AML-193 (cell line): Measurements from ENCODE around the gene RORB.
A peak's percentile ranks its signal among the peaks of the same experiment; 100 is the strongest.
"Not testable (repeated sequence)": the region's sequence is repeated elsewhere in the genome, so short reads cannot be mapped to it uniquely, and the experiment has no call there.

Experiments used
- DNase-seq, 2 experiments: peaks; one replicate each; lab custom pipeline; 2025; lab: John Stamatoyannopoulos, UW

RORB gene

DNA sequence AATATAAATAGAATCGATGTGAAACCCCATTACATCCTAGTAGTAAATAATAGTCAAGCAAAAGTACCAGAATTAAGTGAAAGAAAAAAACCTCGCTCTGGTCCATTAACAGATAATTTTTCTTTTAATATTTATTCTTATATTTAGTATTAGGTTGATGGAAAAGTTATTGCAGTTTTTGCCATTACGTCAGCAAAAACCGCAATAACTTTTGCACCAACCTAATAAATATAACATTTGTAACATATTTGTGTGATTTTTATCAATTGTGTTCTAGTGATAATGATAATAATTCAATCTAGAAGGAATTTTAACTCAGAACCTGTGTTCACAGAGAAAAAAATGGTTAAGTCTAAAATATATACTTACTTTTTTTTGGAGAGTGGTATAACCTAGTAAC is 16.1 kb downstream of the RORB start:
- DNase-seq: no peak

DNA sequence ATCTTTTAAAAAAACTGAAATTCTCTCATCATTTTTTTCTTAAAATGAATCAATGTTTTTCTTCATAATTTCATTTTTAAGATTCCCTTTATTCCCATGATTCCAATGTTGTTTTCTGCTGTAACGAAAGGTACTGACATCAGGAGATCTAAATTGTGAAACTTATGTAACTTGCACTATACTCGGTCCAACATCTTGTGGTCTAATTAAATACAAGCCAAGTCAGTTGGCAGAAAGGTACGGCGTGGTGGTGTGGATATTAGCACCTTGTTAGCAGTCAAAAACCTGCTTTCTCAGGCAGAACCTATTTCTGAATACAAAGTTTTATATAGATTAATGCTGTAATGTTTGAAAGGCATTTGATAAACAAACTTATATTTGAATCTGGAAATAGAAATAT is 20.1 kb downstream of the RORB start:
- DNase-seq: no peak

DNA sequence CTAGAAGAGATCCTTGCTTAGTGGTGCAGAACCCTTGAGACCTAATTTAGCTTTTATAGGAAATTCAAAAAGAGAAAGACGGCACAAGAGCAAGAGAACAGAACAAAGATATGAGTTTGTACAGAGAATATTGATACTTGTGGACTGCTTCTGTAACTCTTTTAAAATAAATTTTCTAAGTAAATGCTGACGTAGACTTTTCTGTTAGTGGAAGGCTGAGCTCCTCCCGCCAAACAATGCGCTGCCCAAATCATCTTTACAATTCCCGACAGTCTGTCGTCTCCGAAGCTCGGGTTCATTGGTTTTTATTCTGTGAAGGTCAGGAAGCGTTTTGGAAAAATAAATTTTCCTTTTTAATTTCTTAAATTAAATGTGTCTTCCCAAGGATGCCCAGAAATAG is 22.3 kb downstream of the RORB start:
- DNase-seq: no peak

DNA sequence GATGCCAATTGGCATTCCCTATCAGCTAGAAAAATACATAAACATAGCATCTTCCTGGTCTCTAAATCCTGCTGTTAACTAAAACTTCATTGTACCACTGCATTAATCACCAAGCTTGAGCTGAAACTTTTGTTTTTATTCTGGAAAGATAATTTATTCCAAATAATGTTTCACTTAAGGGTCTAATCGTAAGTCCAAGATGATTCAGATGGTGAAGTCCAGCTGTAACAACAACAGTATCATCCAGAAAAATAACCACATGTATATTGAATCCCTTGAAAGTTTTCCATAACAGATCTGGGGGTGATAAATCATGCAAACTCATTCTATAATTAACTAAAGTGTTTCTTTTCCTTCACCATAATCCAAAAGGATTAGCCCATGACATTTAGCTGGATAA is 23.9 kb downstream of the RORB start:
- DNase-seq: no peak

DNA sequence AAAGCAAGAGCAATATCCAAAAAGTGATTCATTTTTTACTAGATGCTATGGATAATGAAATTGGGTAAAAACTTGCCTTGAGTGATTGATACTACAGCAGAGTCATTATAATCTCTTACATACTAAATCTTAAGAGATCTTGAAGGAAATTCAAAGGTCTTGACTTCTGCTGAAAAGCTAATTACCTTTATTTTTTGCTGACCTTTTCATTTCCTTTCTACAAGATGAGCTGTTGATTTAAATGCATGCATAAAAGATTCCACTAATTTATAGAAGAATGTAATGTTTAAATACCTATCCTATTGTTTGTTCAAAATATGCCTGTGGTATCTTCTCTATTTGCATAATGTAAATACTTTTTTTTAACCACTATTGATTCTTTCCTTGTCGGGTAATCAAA is 27.2 kb downstream of the RORB start:
- DNase-seq: no peak

DNA sequence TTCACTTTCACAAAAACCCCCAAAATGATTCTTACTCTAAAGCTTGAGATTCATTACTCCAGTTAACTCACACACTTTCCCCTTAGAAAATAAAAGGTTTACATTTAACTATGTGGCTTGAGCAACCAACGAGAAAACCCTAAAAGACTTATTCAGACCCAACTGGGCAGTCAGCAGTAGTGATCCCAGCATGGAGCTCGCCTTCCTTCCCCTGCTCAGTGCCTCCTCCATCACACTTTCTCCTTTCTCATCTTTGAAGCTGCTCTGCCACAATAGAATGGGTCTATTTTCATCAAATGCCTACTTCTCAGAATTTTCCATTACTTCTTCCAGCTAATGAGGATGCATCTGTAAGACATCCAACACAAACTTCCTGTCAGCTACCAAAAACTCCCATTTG is 29.1 kb downstream of the RORB start:
- DNase-seq: no peak

DNA sequence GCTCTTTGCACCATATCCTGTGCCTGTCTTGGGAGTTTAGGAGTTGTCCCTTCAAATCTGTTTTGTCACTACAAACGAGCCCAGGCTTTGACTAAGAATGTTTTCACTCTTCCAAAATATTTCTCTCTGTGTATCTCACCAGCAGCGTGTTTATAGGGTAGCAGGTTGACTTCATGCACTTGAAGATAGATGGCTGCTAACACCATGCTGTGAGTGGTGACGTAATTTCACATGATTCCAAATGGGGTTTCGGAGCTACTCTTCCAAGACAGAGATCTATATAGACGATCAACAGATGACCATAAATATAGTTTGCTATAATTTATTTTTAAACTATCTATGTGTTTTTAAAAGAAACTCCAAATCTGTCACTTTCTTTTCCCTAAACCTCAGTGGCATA is 30.6 kb downstream of the RORB start:
- DNase-seq: no peak

DNA sequence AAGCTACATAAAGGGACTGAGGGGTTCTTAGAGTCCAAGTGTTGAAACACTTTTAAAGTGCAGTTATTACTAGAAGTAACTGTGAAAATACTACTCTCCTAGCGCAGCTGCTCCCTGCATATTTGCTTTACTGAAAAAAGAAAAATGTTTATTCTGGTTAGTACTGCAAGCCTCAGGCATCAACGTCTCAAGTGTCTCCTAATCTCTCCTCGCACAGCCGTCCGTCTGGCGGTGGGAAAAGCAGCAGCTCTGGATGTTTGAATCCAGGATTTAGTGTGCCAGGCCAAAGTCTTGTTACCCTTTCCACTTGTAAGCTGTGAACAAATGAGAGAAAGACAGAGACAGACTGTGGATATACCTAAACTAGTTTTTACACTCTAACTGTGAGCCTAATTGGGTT is 31.1 kb downstream of the RORB start:
- DNase-seq: no peak

DNA sequence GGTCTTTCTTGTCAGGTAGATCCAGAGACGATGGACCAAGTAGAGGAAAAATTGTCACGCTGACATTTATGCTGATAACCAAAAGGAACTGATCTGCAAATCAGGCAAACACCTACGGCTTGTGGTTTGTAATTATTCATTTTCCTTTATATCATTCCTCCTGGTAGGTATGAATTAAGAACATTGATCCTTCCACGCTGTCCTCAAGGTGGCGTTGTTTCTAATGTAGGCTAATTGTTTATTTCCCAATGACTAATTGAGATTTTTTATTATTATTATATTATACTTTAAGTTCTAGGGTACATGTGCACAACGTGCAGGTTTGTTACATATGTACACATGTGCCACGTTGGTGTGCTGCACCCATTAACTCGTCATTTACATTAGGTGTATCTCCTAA is 33.3 kb downstream of the RORB start:
- not testable (repeated sequence) for DNase-seq

DNA sequence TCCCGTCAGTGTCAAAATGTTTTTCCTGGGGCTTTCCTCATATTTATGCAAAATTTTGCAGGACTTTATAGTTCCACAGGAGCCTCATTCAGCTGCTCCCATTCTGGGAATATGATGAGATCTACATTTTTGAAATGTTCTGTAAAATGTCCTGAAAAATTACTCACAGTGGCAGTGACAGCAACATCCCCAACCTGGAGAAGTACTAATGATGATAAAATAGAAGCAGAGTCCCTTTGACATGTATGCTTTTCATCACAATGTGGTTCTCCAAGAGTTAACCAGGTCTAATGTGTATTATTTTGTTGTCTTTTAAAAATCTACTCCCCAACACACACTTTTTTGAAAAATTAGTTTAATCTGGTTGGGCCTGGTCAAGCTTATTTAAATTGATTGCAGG is 36.1 kb downstream of the RORB start:
- no peak for DNase-seq

DNA sequence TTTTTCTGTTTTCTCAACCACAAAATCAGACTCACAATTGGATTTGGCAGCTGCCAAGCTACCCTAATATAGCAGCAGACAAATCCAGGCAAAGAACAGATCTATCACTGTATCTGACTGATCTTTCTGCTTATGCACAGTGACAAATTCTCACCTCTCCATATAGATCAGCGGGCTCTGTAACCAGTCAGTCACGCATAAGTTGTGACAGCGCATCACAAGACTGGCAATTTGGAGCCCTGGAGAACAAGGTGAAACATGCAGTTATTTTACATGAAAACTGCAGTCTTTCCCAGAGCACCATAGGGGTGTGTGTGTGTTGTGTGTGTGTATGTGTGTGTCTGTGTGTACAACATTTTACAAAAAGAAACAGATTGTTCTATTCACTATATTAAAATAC is 37.7 kb downstream of the RORB start:
- no peak for DNase-seq

DNA sequence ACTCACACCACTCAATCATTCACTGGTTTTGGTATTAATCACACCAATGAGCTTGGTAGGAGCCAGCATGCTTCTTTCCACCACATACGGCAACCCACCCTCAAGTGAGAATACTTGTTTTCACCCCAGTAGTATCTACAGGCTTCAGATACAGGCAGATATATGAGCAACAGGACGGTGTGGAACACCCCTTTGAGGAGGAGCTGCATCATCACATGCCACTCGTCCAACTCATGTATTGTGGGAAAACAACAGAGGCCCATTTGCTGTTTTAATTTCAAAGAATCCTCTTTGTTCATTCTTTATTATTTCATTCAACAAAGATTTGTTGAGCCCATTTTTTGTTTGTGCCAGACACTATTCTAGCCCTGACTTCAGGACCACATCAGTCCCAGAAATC is 46.0 kb downstream of the RORB start:
- no peak for DNase-seq

DNA sequence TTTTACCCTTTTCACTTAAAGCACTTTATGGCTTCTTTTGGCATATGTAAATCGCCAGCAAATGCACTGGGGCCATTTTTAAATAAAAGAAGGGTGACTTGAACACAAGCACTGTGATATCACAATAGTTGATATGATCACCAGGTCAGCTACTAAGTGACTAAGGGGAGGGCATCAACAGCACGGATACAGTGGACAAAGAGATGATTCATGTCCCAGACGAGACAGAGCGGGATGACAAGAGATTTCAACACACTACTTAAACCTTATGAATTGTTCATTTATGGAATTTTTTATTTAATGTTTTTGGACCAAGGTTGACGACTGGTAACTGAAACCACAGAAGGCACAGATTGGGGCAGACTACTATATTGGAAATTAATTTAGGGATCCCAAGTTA is 54.1 kb downstream of the RORB start:
- DNase-seq: no peak

DNA sequence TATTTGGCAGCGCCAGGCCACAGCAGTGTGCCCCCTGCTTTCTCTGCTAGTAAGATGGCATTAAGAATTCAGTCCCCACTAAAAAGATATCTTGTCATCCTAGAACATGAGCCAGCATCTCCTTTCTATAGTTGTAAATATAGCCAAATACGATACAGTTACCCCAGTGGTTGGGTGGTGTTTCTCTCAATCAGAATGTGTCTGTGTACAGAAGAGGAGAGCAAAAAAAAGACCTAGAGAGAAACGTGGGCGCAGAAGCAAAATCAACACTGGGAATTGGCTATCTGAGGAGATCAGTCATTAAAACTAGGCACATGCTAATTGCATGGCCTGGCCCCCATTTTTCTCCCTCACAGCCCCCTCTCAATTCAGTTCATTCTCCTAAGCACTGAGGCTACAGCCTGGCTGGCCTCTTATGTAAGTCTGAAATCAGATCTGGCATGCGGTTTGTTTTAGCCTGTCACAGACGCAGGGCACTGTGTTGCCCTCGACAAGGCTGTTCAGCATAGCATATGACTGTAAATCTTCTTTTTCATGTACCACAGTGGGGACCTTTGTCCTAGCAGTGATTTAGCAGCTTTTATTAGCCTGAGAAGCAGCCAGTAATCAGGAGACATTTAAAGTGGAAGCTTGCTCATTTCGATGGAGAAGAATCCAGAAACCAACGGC is 57.8 kb downstream of the RORB start:
- no peak for DNase-seq

DNA sequence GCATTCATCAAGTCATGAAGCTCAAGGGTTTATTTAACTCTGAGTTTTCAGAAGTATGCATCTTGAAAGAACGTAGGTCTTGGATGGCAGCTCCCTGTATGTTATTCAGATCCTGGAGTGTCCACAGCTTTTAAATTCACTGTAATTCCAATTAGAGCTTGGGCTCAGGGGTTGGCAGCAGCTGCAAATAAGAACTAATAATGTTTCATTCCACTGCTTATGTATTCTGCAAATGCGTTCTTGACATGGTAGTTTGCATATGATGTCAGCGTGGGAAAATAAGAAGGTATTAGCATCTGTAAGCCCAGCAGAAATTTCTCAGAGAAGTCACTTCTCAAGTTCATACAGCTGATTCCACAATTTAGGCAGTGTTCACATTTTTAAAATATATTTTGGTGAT is 58.4 kb downstream of the RORB start:
- no peak for DNase-seq

DNA sequence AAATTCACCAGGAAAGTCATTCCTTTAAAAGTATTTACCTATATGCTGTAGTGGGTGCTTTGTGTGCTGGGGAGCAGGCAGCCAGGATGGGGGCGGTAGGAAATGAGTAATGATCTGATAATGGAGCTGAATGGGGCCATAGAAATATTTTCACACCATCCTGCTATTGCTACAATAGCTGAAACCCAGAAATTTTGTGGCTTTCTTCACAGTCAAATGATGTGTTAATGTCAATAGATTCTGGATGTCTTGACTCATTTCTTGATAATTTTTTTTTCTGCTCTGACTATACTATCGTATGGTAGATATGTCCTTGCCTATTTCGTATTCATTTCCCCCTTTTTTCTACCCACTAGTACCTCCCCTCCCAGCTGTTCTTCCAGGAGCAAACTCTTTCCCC is 59.5 kb downstream of the RORB start:
- no peak for DNase-seq

DNA sequence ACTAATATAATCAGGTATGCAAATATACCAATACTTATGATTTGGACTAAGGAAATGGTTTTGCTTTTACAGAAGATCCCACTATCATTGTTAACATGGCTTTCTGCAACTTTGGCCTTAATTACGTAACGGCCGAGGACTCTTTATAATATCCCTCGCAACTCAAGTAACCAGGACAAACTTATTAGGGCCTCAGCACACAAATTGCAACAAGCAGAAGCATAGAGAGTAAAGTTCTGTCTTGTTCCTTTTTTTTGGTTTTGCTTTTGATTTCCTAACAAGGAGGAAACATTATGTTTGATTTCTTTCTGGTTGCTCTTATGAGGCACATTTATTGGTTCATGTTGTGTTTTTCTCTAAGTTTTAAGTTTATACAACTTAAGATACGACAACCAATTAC is 60.4 kb downstream of the RORB start:
- no peak for DNase-seq

DNA sequence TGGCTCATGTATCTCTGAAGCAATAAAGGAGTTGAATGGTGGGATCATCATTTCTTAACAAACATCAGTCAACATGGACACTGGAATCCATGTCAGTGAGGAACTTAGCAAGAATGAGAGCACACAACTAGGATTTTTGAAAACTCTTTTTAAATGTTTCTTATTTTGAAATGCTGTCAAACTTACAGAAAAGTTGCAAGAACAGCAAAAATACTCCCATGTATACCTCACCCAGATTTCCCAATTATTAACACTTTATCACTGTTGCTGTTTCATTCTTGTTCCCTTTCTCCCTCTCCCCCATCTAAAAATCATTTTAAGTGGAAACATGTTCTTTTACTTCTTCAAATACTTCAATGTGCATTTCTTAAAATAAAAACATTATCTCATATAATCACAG is 65.5 kb downstream of the RORB start:
- DNase-seq: no peak

DNA sequence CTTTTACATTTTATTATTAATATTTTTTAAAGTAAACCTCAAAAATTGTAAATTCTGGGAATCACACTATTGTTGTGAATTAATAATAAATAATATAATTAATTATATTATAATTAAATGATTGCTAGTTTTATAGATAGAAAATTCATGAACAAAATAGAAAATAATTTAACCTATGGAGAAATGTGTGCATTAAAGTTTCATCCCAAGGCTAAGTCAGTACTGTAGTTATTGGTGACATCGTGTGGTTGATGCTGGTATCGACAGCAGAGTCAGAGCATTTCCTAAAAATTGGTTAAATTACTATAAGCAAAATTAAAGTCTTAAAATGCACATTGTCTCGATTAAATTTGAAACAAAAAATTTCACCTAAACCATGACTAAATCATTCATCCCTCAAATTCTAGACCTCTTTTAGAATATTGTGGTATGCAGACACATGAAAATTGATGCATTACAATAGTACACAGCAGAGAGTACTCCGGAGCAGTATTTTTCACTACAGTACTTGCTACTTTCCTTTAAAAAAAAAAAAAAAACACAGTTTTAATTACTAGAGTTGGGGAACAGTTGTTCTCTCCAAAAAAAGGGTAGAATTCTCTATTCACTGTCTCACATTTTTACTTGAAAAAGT is 73.9 kb downstream of the RORB start:
- DNase-seq: peak; percentile 25 to 35

DNA sequence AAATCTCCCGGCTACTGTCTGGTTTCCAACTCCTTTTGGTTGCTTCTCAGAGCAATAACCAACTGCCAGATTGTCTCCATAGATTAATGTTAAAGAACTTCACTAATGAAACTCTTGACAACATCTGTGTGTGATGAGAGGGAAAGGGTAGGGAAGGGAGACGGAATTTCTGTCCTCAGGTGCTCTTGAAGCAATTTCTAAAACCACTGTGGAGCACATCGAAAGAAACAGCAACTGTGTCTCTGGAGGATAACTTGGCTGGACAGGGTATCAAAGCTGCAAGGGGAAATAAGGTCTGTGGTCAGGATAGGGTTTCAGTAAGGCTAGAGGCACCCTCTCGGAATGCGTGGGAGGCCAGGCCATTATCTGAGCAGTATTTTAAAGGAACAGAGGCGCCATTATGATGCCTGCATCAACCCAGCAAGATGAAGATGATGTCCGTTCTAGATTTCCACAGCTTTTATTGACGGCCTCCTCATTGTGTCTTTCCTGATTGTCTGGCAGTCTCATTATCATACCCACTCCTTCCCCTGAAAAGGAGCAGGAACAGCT is 76.6 kb downstream of the RORB start:
- no peak for DNase-seq

DNA sequence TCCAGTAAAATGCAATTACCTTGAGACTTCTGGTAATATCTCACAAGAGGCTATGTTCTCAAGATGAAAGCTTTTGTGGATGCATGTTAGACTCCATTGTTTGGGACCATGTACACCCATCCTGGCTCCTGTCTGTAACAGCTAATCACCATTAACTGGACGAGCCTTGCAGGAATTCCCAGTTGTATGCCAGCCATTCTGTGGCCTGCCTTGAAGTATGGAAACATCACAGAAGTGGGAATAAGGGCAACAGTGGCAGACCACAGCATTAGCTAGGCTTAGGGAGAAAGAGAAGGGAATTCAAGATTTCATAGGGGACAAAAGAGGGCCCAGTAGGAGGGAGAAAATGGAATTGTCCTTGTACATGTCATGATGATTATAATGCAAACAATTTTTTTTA is 79.0 kb downstream of the RORB start:
- no peak for DNase-seq

DNA sequence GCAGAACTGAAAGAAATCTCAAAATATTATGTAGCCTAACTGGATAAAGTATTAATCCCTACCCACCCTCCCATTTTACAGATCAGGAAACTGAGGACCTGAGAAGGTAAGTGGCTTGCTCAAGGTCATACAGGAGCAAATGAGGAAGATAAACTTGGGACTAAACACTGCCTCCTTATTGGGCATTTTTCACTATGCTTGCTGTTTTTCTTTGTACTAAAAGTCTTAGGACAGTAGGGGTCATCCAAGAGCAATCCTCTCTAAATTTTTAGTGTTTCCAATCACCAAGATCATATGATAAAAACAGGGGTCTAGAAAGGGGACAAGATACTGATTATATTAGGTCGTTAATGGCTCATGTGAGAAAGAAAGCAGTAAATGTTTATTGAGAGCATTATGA is 80.8 kb downstream of the RORB start:
- DNase-seq: peak; percentile 17 to 23

DNA sequence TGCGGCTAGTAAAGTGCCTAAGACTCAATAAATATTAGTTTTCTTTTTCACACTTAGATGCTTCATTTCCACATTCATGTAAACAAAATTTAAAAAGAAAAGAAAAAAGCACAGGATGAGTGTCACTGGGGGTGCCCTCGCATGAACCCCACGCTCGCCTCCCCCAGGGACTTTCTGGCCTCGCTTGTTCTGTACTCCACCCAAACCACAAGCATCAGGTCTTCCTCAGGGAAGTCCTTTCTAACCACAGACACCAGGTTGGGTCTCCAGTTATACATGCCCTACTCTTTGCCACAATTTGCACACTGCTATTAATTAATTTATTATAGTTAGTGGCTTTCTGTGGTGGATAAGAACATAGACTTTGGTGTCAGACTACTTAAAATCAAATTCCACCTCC is 92.4 kb downstream of the RORB start:
- DNase-seq: no peak

DNA sequence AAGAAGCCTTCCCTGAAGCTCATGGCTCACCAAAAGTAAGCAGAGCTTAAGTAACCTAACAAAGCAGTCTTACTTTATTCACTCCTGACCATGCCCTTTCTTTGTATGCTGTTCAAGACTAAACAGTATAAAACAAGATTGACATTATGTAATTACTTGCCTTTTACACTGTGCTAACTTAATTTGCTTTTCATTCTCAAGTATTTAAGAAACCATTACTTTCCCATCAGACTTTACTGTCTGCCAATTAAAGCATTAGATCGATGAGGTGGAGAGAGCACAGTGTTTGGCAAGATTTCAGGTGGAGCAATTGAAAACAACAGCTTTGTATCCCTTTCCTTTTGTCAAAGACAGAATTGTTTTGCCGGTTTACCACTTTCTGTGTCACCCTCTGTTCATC is 98.2 kb downstream of the RORB start:
- no peak for DNase-seq
